Smooth muscle cell (in vitro differentiated cells): ENCODE measurements around the gene CHST8. TPM values are rescaled to one million over a fixed set of nuclear protein-coding genes. Genes with fewer than 3 reads are reported as not detected.

ENCODE experiments used
- DNase-seq: peaks from one replicate; lab custom pipeline; 2025; ENCODE audit not compliant: unreplicated experiment; lab: John Stamatoyannopoulos, UW
- H2AFZ ChIP-seq: fragments of 200-600 bp; sonication (generic); 2 replicates; pipeline ENCODE4 v1.6.0; 2016; ENCODE audit warnings: antibody characterized with exemption, low read depth, mild to moderate bottlenecking
- H3F3A ChIP-seq: fragments of 200-600 bp; sonication (generic); 2 replicates; pipeline ENCODE4 v1.6.0; 2017; ENCODE audit warnings: antibody characterized with exemption, low read depth
- H3K27ac ChIP-seq: fragments of 200-600 bp; sonication (generic); 2 replicates; pipeline ENCODE4 v1.5.1; 2016; ENCODE audit warnings: low read depth, mild to moderate bottlenecking
- H3K27me3 ChIP-seq: fragments of 200-600 bp; sonication (generic); 2 replicates; pipeline ENCODE4 v1.6.1; 2016; ENCODE audit warnings: low read depth, mild to moderate bottlenecking
- H3K36me3 ChIP-seq: fragments of 200-600 bp; sonication (generic); 2 replicates; pipeline ENCODE4 v1.5.1; 2016; ENCODE audit warnings: low read depth
- H3K4me1 ChIP-seq: fragments of 200-600 bp; sonication (generic); 2 replicates; pipeline ENCODE4 v1.5.1; 2016; ENCODE audit warnings: low read depth
- H3K4me2 ChIP-seq: fragments of 200-600 bp; sonication (generic); 2 replicates; pipeline ENCODE4 v1.6.0; 2016; ENCODE audit warnings: mild to moderate bottlenecking
- H3K4me3 ChIP-seq: fragments of 200-600 bp; sonication (generic); 2 replicates; pipeline ENCODE4 v1.5.1; 2016; ENCODE audit warnings: mild to moderate bottlenecking
- H3K79me2 ChIP-seq: fragments of 200-600 bp; sonication (generic); 2 replicates; pipeline ENCODE4 v1.6.0; 2016; ENCODE audit warnings: low read depth, mild to moderate bottlenecking
- H3K9ac ChIP-seq: fragments of 200-600 bp; sonication (generic); 2 replicates; pipeline ENCODE4 v1.6.0; 2016; ENCODE audit warnings: low read depth
- H3K9me3 ChIP-seq: fragments of 200-600 bp; sonication (generic); replicated peaks from 2 replicates; pipeline ENCODE4 v1.5.1; 2016; ENCODE audit warnings: low read depth
- H4K20me1 ChIP-seq: fragments of 200-600 bp; sonication (generic); 2 replicates; pipeline ENCODE4 v1.6.0; 2016; ENCODE audit warnings: low read depth
- CTCF ChIP-seq: fragments of 200-600 bp; sonication (generic); IDR thresholded peaks from 2 replicates; pipeline ENCODE4 v1.5.1; 2017; ENCODE audit warnings: borderline replicate concordance, mild to moderate bottlenecking, antibody characterized with exemption; ENCODE audit not compliant: insufficient read depth, poor library complexity, severe bottlenecking
- WGBS: methylation state at CpG from one replicate; pipeline ENCODE4 v1.1.7; 2016; ENCODE audit warnings: low lambda C conversion rate; 5-methylcytosine and 5-hydroxymethylcytosine counted together
- polyA plus RNA-seq: library from polyadenylated mRNA; unstranded; fragments of >200 nt; fragmentation: Nextera tagmentation; extraction: Ambion mirVana; gene quantifications from 2 replicates; pipeline ENCODE4 v1.2.1, GENCODE V29; 2016
- total RNA-seq: library from RNA; depleted of rRNA; stranded (reverse); fragments of >200 nt; gene quantifications from 2 replicates; pipeline ENCODE4 v1.2.3, GENCODE V29; 2014

CHST8 gene
- total and polyA plus RNA-seq, 2 experiments from 2014 or later = not detected

- Histone ChIP-seq H3K4me1 (no peaks in the 10 kb centered on the region), H3K36me3 (no peaks in the 10 kb centered on the region), H3K4me2 (no peak overlapping the region), H3K9me3 (no peaks in the 10 kb centered on the region), H3K27ac (no peak overlapping the region), H4K20me1 (no peaks in the 10 kb centered on the region), H3K4me3 (no peak overlapping the region), H3K79me2 (no peaks in the 10 kb centered on the region), H3K27me3 (no peaks in the 10 kb centered on the region), H3F3A (no peaks in the 10 kb centered on the region), H2AFZ (no peak overlapping the region), H3K9ac (no peak overlapping the region)
- no peak for TF ChIP-seq CTCF
- WGBS = 87% methylated on average over 10 of the region's 11 CpGs
- no peak for DNase-seq
These were observed 81.6 kb downstream of the CHST8 start for GRCh38 chr19:33703438-33703750.

- Histone ChIP-seq H3K9me3 (no peaks in the 10 kb centered on the region), H3K9ac (no peak overlapping the region), H3K4me2 (no peak overlapping the region), H3K79me2 (no peaks in the 10 kb centered on the region), H2AFZ (no peak overlapping the region), H3K27ac (no peak overlapping the region), H3K27me3 (no peaks in the 10 kb centered on the region), H3K4me1 (no peaks in the 10 kb centered on the region), H3K36me3 (no peaks in the 10 kb centered on the region), H3K4me3 (no peak overlapping the region), H4K20me1 (no peaks in the 10 kb centered on the region), H3F3A (no peaks in the 10 kb centered on the region)
- WGBS = 89% methylated on average over 8 of the region's 8 CpGs
- TF ChIP-seq CTCF = no peak
- DNase-seq = no peak
These were observed 82.1 kb downstream of the CHST8 start for GRCh38 chr19:33703821-33704220.

GRCh38 chr19:33704271-33704670, 82.5 kb downstream of the CHST8 start:
- no peaks in the 10 kb centered on the region for H3K4me1 ChIP-seq
- H3K79me2 ChIP-seq = no peaks in the 10 kb centered on the region
- no peak overlapping the region for H2AFZ ChIP-seq
- no peaks in the 10 kb centered on the region for H4K20me1 ChIP-seq
- H3K27me3 ChIP-seq = no peaks in the 10 kb centered on the region
- WGBS = 75% methylated on average over 2 of the region's 2 CpGs
- H3K27ac ChIP-seq = no peak overlapping the region
- DNase-seq = no peak
- no peaks in the 10 kb centered on the region for H3F3A ChIP-seq
- TF ChIP-seq CTCF = no peak
- H3K36me3 ChIP-seq = no peaks in the 10 kb centered on the region
- no peaks in the 10 kb centered on the region for H3K9me3 ChIP-seq
- no peak overlapping the region for H3K9ac ChIP-seq
- H3K4me3 ChIP-seq = no peak overlapping the region
- no peak overlapping the region for H3K4me2 ChIP-seq

- no peaks in the 10 kb centered on the region for H3K79me2 ChIP-seq
- 82% methylated on average over 11 of the region's 11 CpGs for WGBS
- no peak for TF ChIP-seq CTCF
- no peak overlapping the region for H3K9ac ChIP-seq
- H3K36me3 ChIP-seq = no peaks in the 10 kb centered on the region
- DNase-seq = no peak
- H2AFZ ChIP-seq = no peak overlapping the region
- no peaks in the 10 kb centered on the region for H4K20me1 ChIP-seq
- H3K4me3 ChIP-seq = no peak overlapping the region
- no peak overlapping the region for H3K4me2 ChIP-seq
- H3F3A ChIP-seq = no peaks in the 10 kb centered on the region
- no peaks in the 10 kb centered on the region for H3K9me3 ChIP-seq
- no peak overlapping the region for H3K27ac ChIP-seq
- H3K4me1 ChIP-seq = no peaks in the 10 kb centered on the region
- no peaks in the 10 kb centered on the region for H3K27me3 ChIP-seq
These were observed 83.5 kb downstream of the CHST8 start for GRCh38 chr19:33705090-33705847.
